GM18907 (cell line): ENCODE data around the gene TPD52L2.

Experiments used
- ATAC-seq: cut with Tn5 transposase; IDR thresholded peaks from one replicate; pipeline ENCODE4 v1.9.1; 2021; ENCODE audit warnings: mild to moderate bottlenecking, moderate library complexity; ENCODE audit not compliant: unreplicated experiment

TPD52L2 gene

GRCh38 chr20:63864978-63865640, at the start of gene TPD52L2:
Gene TPD52L2 (plus strand): TSS chr20:63865270. CDS start chr20:63865366, 96 bp downstream.
- peak; percentile 69 for ATAC-seq

- ATAC-seq: no peak
These were observed 49.3 kb upstream of the TPD52L2 start for GRCh38 chr20:63815615-63816253.

GRCh38 chr20:63819224-63819921, 45.7 kb upstream of the TPD52L2 start:
- ATAC-seq: no peak

- ATAC-seq: no peak
These were observed 43.3 kb upstream of the TPD52L2 start for GRCh38 chr20:63821811-63822210.

GRCh38 chr20:63822276-63822696, 42.8 kb upstream of the TPD52L2 start:
- ATAC-seq: no peak

GRCh38 chr20:63823691-63824311, 41.3 kb upstream of the TPD52L2 start:
- ATAC-seq: no peak

- ATAC-seq: no peak
These were observed 39.5 kb upstream of the TPD52L2 start for GRCh38 chr20:63825331-63826118.

GRCh38 chr20:63826753-63827152, 38.3 kb upstream of the TPD52L2 start:
- no peak for ATAC-seq

- ATAC-seq: no peak
These were observed 36.9 kb upstream of the TPD52L2 start for GRCh38 chr20:63828124-63828523.

GRCh38 chr20:63828545-63828944, 36.5 kb upstream of the TPD52L2 start:
- no peak for ATAC-seq

GRCh38 chr20:63828951-63829350, 36.1 kb upstream of the TPD52L2 start:
- ATAC-seq: no peak

- ATAC-seq: no peak
These were observed 35.5 kb upstream of the TPD52L2 start for GRCh38 chr20:63829603-63829944.

GRCh38 chr20:63829945-63830835, 34.9 kb upstream of the TPD52L2 start:
- ATAC-seq: no peak

- no peak for ATAC-seq
These were observed 34.1 kb upstream of the TPD52L2 start, which contains the start of gene ZBTB46 for GRCh38 chr20:63830841-63831588. Gene ZBTB46 (minus strand): TSS chr20:63831264. CDS start chr20:63790757, 40,507 bp downstream.

- ATAC-seq: no peak
These were observed 33.5 kb upstream of the TPD52L2 start for GRCh38 chr20:63831646-63831992.

GRCh38 chr20:63831993-63832686, 32.9 kb upstream of the TPD52L2 start:
- ATAC-seq: no peak

- ATAC-seq: no peak
These were observed 31.1 kb upstream of the TPD52L2 start for GRCh38 chr20:63833776-63834490.

GRCh38 chr20:63834491-63834880, 30.6 kb upstream of the TPD52L2 start:
- no peak for ATAC-seq
